ENCODE data around the gene VKORC1L1. TPM values are rescaled to one million over a fixed set of nuclear protein-coding genes. Genes with fewer than 3 reads are reported as not detected.

VKORC1L1 gene
- total RNA-seq, 2 donors from 2014 or later = 21.3 to 26.0 TPM

DNA sequence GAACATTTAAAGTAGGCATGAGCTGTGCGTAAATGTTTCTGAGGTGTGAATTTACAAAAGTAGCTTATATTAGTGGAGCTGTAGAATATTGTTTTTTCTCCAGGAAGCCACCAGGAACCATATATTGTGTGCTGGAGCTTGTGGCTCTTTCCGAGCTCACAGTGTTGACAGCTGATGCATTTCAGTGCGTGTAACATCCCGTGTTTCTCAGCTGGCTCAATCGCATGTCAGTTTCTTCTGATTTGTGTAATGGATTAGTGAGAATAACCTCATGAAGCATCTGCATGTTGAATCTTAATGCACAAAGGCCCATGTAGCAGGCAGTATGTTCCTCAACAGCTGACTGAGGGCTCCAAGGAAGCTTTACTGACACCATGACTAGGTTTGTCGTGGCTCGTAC lies 39.4 kb downstream of the VKORC1L1 start:
- Histone ChIP-seq H3K27ac (no peak overlapping the region), H3K4me1 (no peaks in the 10 kb centered on the region), H3K9ac (ENCODE audit: low read depth in 2 of 2, low read length in 2 of 2) (no peak overlapping the region), H3K36me3 (no peaks in the 10 kb centered on the region), H3K4me3 (no peak overlapping the region), H3K9me3 (no peaks in the 10 kb centered on the region), H3K27me3 (no peaks in the 10 kb centered on the region)
- intact Hi-C loops (cut with DNase I) = no loop called here
- TF ChIP-seq, protein P1, sequence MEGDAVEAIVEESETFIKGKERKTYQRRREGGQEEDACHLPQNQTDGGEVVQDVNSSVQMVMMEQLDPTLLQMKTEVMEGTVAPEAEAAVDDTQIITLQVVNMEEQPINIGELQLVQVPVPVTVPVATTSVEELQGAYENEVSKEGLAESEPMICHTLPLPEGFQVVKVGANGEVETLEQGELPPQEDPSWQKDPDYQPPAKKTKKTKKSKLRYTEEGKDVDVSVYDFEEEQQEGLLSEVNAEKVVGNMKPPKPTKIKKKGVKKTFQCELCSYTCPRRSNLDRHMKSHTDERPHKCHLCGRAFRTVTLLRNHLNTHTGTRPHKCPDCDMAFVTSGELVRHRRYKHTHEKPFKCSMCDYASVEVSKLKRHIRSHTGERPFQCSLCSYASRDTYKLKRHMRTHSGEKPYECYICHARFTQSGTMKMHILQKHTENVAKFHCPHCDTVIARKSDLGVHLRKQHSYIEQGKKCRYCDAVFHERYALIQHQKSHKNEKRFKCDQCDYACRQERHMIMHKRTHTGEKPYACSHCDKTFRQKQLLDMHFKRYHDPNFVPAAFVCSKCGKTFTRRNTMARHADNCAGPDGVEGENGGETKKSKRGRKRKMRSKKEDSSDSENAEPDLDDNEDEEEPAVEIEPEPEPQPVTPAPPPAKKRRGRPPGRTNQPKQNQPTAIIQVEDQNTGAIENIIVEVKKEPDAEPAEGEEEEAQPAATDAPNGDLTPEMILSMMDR (IDR thresholded peaks at IDR 0.05) = no peak
- no peak for DNase-seq

DNA sequence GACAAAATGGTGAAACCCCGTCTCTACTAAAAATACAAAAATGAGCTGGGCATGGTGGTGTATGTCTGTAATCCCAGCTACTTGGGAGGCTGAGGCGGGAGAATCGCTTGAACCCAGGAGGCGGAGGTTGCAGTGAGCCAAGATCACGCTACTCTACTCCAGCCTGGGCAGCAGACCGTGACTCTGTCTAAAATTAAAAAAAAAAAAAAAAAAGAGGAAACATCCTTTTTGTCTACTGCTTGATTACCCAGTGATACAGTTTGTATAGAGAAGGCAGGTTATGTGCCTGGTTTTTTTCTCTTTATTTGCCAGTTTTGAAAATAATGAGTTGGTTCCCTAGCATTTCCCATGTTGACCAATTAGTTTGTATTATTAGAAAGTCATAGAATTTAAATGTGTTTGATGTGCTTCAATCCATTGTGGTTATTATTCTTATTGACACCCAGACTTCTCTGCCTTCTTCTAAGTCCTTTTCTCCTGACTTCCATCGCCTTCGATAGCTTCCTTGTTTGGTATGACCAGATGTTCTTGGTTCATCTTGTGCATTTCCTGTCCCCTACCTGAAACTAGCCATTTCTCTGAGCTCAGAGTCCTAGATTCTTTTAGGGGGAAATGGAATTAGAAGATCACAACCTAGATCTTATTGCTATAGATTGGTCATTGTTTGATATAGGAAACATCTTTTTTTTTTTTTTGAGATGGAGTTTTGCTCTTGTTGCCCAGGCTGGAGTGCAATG lies 43.2 kb downstream of the VKORC1L1 start:
- TF ChIP-seq, protein P1 (IDR thresholded peaks at IDR 0.05) = no peak
- no peaks in the 10 kb centered on the region for H3K9me3 ChIP-seq
- H3K27ac ChIP-seq = no peak overlapping the region
- H3K4me1 ChIP-seq = no peaks in the 10 kb centered on the region
- intact Hi-C loops (cut with DNase I) = no loop called here
- H3K4me3 ChIP-seq = no peak overlapping the region
- H3K27me3 ChIP-seq = no peaks in the 10 kb centered on the region
- no peak overlapping the region for H3K9ac ChIP-seq (ENCODE audit: low read depth in 2 of 2, low read length in 2 of 2)
- no peaks in the 10 kb centered on the region for H3K36me3 ChIP-seq
- no peak for DNase-seq

DNA sequence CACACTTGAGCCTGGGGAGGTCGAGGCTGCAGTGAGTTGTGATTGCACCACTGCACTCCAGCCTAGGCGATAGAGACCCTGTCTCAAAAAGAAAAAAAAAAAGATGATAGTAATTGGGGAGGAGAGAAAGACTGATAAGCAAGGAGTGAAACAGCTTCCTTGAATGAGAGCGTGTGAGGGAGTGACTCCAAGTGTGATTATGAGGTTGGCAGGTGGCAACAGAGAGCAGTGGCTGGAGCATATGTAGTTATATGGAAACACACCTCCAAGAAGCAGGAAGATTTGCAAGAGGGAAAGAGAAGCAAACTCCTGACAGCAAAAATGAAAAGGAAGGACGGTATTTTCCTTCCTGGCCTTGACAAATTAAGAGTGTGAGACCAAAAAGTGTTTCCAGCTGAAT lies 50.4 kb downstream of the VKORC1L1 start:
- TF ChIP-seq, protein P1 (IDR thresholded peaks at IDR 0.05) = no peak
- intact Hi-C loops (cut with DNase I) = no loop called here
- Histone ChIP-seq H3K27me3 (no peaks in the 10 kb centered on the region), H3K4me3 (no peak overlapping the region), H3K27ac (no peak overlapping the region), H3K4me1 (no peaks in the 10 kb centered on the region), H3K36me3 (no peaks in the 10 kb centered on the region), H3K9ac (ENCODE audit: low read depth in 2 of 2, low read length in 2 of 2) (no peak overlapping the region), H3K9me3 (no peaks in the 10 kb centered on the region)
- no peak for DNase-seq

DNA sequence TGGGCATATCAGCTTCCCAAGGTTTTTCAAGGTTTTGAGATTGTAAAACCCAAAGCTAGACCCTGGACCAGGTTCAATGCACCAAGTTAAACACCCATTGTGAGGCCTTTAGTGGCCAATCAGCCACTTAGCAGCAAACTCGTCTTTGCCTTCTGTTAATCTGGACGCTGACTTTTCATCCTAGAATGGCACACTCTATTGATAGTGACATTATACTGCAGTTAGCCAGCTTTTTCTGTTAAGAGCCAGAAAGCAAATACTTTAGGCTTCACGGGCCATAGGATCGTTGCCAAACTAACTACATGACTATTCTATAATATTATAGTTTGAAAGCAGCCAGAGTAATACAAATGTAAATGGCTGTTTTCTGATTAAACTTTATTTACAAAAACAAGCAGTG lies 51.3 kb downstream of the VKORC1L1 start:
- no peak for DNase-seq
- Histone ChIP-seq H3K27ac (no peak overlapping the region), H3K4me1 (no peaks in the 10 kb centered on the region), H3K36me3 (no peaks in the 10 kb centered on the region), H3K9me3 (no peaks in the 10 kb centered on the region), H3K4me3 (no peak overlapping the region), H3K27me3 (no peaks in the 10 kb centered on the region), H3K9ac (ENCODE audit: low read depth in 2 of 2, low read length in 2 of 2) (no peak overlapping the region)
- intact Hi-C loops (cut with DNase I) = no loop called here
- TF ChIP-seq, protein P1 (IDR thresholded peaks at IDR 0.05) = no peak

DNA sequence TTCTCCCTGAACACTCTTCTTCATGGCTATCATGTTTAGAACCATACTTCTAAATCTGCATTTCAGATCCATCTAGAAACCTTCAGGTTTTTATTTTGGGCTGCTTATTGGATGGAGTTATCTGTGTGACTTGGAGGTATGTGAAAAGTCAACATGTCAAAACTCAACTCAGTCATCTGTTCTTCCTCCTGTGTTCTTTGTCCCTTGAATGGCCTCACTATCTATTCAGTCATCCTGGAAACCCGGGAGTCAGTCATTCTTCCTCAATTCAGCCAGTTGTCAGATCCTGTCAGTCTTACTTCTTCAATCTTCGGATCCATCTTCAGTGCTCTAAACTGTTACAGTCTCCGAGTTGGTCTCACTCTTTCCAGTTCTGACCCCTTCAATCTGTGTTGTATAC lies 52.2 kb downstream of the VKORC1L1 start:
- H3K27ac ChIP-seq = no peak overlapping the region
- H3K9ac ChIP-seq (ENCODE audit: low read depth in 2 of 2, low read length in 2 of 2) = no peak overlapping the region
- intact Hi-C loops (cut with DNase I) = no loop called here
- TF ChIP-seq, protein P1 (IDR thresholded peaks at IDR 0.05) = no peak
- H3K27me3 ChIP-seq = no peaks in the 10 kb centered on the region
- no peaks in the 10 kb centered on the region for H3K36me3 ChIP-seq
- no peaks in the 10 kb centered on the region for H3K4me1 ChIP-seq
- no peak for DNase-seq
- H3K4me3 ChIP-seq = no peak overlapping the region
- H3K9me3 ChIP-seq = no peaks in the 10 kb centered on the region

All from colonic mucosa (tissue), 4 donors.